Cardiac fibroblast (primary cell): ENCODE data around the gene KIAA1217.

ENCODE experiments used
- DNase-seq, 2 donors: peaks; one replicate each; pipeline versions ENCODE4 v3.0.0 to v3.0.0-alpha.2; 2010; ENCODE audit warnings: low read depth in 2 of 2
- H3K4me3 ChIP-seq, 2 donors: replicated peaks in 1 of 2; 1 replicate in 1 of 2; 2 replicates in 1 of 2; pipeline ENCODE4 v1.5.1; 2011; ENCODE audit warnings: low read depth in 2 of 2, low read length in 2 of 2, mild to moderate bottlenecking in 2 of 2, moderate library complexity in 1 of 2
- TF ChIP-seq, protein P1 (sequence below): IDR thresholded peaks from one replicate; pipeline ENCODE4 v1.5.1; 2011; ENCODE audit warnings: low read depth, mild to moderate bottlenecking, low read length, inconsistent platforms

Gene KIAA1217

DNA sequence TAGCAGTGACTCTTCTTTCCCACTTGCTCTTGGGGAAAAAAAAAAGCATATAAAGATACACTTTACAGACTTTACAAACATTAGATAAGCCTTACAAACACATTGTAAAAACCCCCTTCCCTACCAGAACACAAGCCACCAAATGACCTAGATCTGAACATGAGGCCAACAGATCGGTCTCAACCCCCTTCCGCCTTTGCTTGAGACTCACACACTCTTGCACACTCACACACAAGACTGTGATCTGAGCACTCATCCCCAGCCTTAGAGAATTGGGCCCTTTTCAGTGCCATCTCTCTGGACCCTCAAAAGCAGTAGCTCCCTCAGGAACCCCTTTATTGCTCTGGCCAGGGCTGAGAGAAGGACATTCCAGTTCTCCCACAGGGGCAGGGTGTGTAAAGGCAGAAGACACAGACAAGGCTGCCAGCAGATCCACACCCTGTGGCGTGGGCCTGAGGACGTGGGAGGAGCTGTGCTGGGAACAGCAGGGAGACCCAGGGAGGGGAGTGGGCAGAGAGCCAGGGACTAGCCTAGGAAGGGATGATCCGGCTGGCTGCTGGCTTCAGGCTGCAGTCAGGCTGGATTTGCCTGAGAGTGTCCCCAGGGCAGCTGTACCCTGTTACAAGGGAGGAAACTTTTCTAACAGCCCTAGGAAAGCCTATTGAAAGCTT lies 206.7 kb downstream of the KIAA1217 start:
- TF ChIP-seq, protein P1, sequence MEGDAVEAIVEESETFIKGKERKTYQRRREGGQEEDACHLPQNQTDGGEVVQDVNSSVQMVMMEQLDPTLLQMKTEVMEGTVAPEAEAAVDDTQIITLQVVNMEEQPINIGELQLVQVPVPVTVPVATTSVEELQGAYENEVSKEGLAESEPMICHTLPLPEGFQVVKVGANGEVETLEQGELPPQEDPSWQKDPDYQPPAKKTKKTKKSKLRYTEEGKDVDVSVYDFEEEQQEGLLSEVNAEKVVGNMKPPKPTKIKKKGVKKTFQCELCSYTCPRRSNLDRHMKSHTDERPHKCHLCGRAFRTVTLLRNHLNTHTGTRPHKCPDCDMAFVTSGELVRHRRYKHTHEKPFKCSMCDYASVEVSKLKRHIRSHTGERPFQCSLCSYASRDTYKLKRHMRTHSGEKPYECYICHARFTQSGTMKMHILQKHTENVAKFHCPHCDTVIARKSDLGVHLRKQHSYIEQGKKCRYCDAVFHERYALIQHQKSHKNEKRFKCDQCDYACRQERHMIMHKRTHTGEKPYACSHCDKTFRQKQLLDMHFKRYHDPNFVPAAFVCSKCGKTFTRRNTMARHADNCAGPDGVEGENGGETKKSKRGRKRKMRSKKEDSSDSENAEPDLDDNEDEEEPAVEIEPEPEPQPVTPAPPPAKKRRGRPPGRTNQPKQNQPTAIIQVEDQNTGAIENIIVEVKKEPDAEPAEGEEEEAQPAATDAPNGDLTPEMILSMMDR, result no peak
- H3K4me3 ChIP-seq, result no peak overlapping the region
- peak; percentile 58 to 68 for DNase-seq

DNA sequence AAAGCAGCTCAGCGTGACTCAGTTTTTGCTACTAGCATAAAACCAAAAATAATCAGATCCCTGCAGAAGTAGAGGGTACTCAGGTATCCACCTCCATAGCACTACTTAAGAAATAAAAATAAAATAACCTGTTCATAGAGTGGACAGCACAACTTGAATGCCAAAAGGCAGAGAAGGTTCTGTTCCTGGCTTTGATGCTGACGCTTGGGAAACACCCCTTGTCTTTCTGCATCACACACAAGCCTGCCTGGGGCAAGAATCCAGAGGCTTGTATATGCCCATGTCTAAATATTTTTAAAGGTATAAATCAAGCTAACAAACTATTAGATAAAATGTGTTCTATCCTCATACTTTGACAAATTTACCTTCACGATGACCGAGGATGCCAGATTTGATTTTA lies 207.3 kb downstream of the KIAA1217 start:
- no peak overlapping the region for H3K4me3 ChIP-seq
- TF ChIP-seq, protein P1, result no peak
- DNase-seq, result peak in 1 of 2 donors; percentile 8

DNA sequence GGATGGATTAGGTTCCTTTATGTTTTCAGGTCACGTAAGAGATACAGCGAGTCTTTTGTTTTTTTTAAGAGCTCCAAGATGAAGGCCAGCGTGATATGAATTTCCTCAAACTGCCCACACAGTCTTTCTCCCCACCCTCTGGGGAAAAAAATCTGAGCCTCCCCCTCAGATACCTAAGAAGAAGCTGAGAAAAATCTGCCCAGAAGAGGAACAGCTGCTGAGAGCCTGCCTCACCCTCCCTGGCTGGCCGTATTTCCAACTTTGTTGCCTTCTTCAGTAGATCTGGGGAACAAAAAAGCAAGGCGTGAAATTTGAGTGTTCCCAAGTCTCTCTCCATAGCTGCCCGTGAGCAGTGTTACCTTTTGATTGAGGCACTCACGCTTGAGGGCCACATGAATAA lies 208.1 kb downstream of the KIAA1217 start:
- TF ChIP-seq, protein P1, result no peak
- no peak for DNase-seq
- no peak overlapping the region for H3K4me3 ChIP-seq

DNA sequence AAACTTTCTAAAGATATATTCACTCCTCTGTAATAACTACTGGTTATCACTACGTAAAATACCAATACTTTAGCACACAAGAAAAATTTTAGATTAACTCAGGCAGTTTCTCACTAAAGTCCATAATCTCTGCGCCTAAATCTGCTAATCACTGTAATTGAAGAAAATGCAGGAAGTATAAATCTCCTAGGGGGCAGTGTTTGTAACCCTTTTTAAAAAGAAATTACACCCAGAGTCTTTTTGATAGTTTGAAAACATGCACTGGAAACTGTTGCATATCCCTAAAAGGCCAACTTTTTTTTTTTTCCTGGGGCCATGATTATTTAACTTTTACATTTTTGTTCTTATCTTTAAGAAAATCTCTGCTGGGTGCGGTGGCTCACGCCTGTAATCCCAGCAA lies 209.6 kb downstream of the KIAA1217 start:
- peak; percentile 3 to 22 for DNase-seq
- no peak overlapping the region for H3K4me3 ChIP-seq
- TF ChIP-seq, protein P1, result peak; percentile 24

DNA sequence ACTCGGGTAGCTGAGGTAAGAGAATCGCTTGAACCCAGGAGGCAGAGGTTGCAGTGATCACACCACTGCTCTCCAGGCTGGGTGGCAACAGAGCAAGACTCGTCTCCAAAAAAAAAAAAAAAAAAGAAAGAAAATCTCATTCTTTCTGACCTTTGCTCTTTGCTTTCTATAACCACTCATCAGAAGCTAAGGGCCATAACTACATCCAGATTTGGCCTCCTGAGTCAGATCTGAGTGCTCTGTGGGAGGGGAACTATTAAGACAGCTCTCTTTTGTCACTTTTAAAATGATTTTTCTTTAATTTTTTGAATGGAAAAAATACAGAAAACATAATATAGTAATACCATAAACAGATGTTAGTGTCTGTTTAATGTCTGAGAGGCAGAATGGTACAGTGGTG lies 210.1 kb downstream of the KIAA1217 start:
- no peak overlapping the region for H3K4me3 ChIP-seq
- TF ChIP-seq, protein P1, result no peak
- no peak for DNase-seq

DNA sequence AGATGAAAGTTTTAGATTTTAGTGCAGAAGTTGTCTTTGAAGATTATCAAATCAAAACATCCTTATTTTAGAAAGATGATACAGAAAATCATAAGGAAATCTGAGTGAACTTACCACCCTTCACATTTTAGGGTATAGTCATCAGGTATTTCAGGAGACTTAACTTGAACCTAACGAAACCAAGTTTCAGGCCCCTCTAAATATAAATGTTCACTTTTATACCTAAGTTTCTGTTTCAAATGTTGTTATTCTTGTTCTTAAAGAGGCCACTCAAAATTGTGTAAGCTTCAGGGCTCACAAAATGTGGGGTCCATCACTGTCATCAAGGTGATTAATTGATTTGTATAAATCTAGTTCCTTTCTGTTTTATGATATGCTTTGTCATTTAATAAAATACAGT lies 216.2 kb downstream of the KIAA1217 start:
- TF ChIP-seq, protein P1, result no peak
- no peak overlapping the region for H3K4me3 ChIP-seq
- DNase-seq, result no peak
